Ureter (tissue), 1 donor: ENCODE data around the gene SERPINH1. TPM values are rescaled to one million over a fixed set of nuclear protein-coding genes. Genes with fewer than 3 reads are reported as not detected.

Source experiments
- DNase-seq: peaks from one replicate; pipeline ENCODE4 v3.0.0-alpha.2; 2020; ENCODE audit warnings: low spot score
- total RNA-seq: library from RNA; stranded (reverse); gene quantifications from one replicate; pipeline ENCODE4 v1.2.4, GENCODE V29; 2023
- donor health status: DM: yes; HTN: yes; CAD: no.

SERPINH1 gene
- total RNA-seq, 1 donor from 2014 or later, result 109 TPM

GRCh38 chr11:75555079-75555811 is 6.8 kb upstream of the SERPINH1 start:
- no peak for DNase-seq

- no peak for DNase-seq
Observed at GRCh38 chr11:75556275-75556674, 5.8 kb upstream of the SERPINH1 start.

GRCh38 chr11:75557666-75558494 is 4.2 kb upstream of the SERPINH1 start:
- peak; percentile 76 for DNase-seq

GRCh38 chr11:75558939-75559843 is 2.9 kb upstream of the SERPINH1 start:
- DNase-seq, result peak; percentile 78

- no peak for DNase-seq
Observed at GRCh38 chr11:75560644-75561043, 1.4 kb upstream of the SERPINH1 start.

GRCh38 chr11:75561426-75562047 is 516 bp upstream of the SERPINH1 start:
- DNase-seq, result no peak

GRCh38 chr11:75562836-75563484 is 907 bp downstream of the SERPINH1 start:
- DNase-seq, result peak; percentile 56

- DNase-seq, result no peak
Observed at GRCh38 chr11:75563501-75563977, 1.5 kb downstream of the SERPINH1 start.

- peak; percentile 68 for DNase-seq
Observed at GRCh38 chr11:75563978-75564552, 2.0 kb downstream of the SERPINH1 start.

GRCh38 chr11:75565221-75565814 is 3.3 kb downstream of the SERPINH1 start:
- DNase-seq, result peak; percentile 67

- DNase-seq, result no peak
Observed at GRCh38 chr11:75565916-75566762, 4.1 kb downstream of the SERPINH1 start.

GRCh38 chr11:75566763-75567279 is 4.8 kb downstream of the SERPINH1 start:
- no peak for DNase-seq

- no peak for DNase-seq
Observed at GRCh38 chr11:75567971-75568370, 5.9 kb downstream of the SERPINH1 start.

GRCh38 chr11:75568616-75569219 is 6.7 kb downstream of the SERPINH1 start:
- DNase-seq, result no peak

- DNase-seq, result no peak
Observed at GRCh38 chr11:75570559-75571139, 8.6 kb downstream of the SERPINH1 start.

- DNase-seq, result no peak
Observed at GRCh38 chr11:75571625-75572024, 9.6 kb downstream of the SERPINH1 start.

- DNase-seq, result no peak
Observed at GRCh38 chr11:75572744-75573143, 10.7 kb downstream of the SERPINH1 start.
